GM23248 (cell line): ENCODE measurements around the gene CDH10. TPM values are rescaled to one million over a fixed set of nuclear protein-coding genes. Genes with fewer than 3 reads are reported as not detected.

Source experiments
- DNase-seq: peaks from one replicate; pipeline ENCODE4 v3.0.0-alpha.2; 2015
- H2AFZ ChIP-seq: fragments of 200-600 bp; sonication (generic); 2 replicates; pipeline ENCODE4 v1.6.1; 2016; ENCODE audit warnings: antibody characterized with exemption
- H3F3A ChIP-seq: fragments of 200-600 bp; sonication (generic); 2 replicates; pipeline ENCODE4 v1.6.1; 2016; ENCODE audit warnings: mild to moderate bottlenecking, antibody characterized with exemption, mixed run types; ENCODE audit not compliant: insufficient read depth
- H3K27ac ChIP-seq: fragments of 200-600 bp; sonication (generic); 2 replicates; pipeline ENCODE4 v1.5.1; 2016; ENCODE audit warnings: mild to moderate bottlenecking
- H3K27me3 ChIP-seq: fragments of 200-600 bp; sonication (generic); replicated peaks from 2 replicates; pipeline ENCODE4 v1.6.1; 2016; ENCODE audit warnings: mild to moderate bottlenecking; ENCODE audit not compliant: insufficient read depth
- H3K36me3 ChIP-seq: fragments of 200-600 bp; sonication (generic); 2 replicates; pipeline ENCODE4 v1.6.1; 2016; ENCODE audit warnings: low read depth, mild to moderate bottlenecking
- H3K4me1 ChIP-seq: fragments of 200-600 bp; sonication (generic); 2 replicates; pipeline ENCODE4 v1.6.1; 2016; ENCODE audit warnings: mild to moderate bottlenecking; ENCODE audit not compliant: insufficient read depth
- H3K4me2 ChIP-seq: fragments of 200-600 bp; sonication (generic); one replicate; pipeline ENCODE4 v1.6.1; 2016; ENCODE audit warnings: mild to moderate bottlenecking; ENCODE audit not compliant: unreplicated experiment
- H3K4me3 ChIP-seq: fragments of 200-600 bp; sonication (generic); 2 replicates; pipeline ENCODE4 v1.5.1; 2016; ENCODE audit warnings: mild to moderate bottlenecking
- H3K79me2 ChIP-seq: fragments of 200-600 bp; sonication (generic); 2 replicates; pipeline ENCODE4 v1.6.1; 2016; ENCODE audit warnings: mild to moderate bottlenecking; ENCODE audit not compliant: insufficient read depth
- H3K9ac ChIP-seq: fragments of 200-600 bp; sonication (generic); 2 replicates; pipeline ENCODE4 v1.6.1; 2016; ENCODE audit warnings: mild to moderate bottlenecking
- H3K9me2 ChIP-seq: fragments of 200-600 bp; sonication (generic); 2 replicates; pipeline ENCODE4 v1.6.1; 2016; ENCODE audit warnings: mixed run types, mild to moderate bottlenecking, moderate library complexity; ENCODE audit not compliant: insufficient read depth
- H3K9me3 ChIP-seq: fragments of 200-600 bp; sonication (generic); one replicate; pipeline ENCODE4 v1.6.1; 2017; ENCODE audit warnings: low read depth
- H4K20me1 ChIP-seq: fragments of 200-600 bp; sonication (generic); 2 replicates; pipeline ENCODE4 v1.6.0; 2016; ENCODE audit not compliant: insufficient read depth
- EZH2 ChIP-seq: fragments of 200-600 bp; sonication (generic); IDR thresholded peaks from 2 replicates; pipeline ENCODE4 v1.6.1; 2018; ENCODE audit warnings: antibody characterized with exemption, mild to moderate bottlenecking; ENCODE audit not compliant: insufficient read depth, poor library complexity, severe bottlenecking
- EZH2phosphoT487 ChIP-seq: fragments of 200-600 bp; sonication (generic); IDR thresholded peaks from 2 replicates; pipeline ENCODE4 v1.6.1; 2018; ENCODE audit warnings: antibody characterized with exemption, moderate library complexity, mild to moderate bottlenecking, low read depth; ENCODE audit not compliant: insufficient read depth
- WGBS, 2 experiments: methylation state at CpG; one replicate each; pipeline ENCODE4 v1.1.6; 2015 to 2017; ENCODE audit warnings: low lambda C conversion rate in 2 of 2, low coverage in 1 of 2; ENCODE audit errors: missing lambda C conversion rate in 2 of 2; 5-methylcytosine and 5-hydroxymethylcytosine counted together
- in situ Hi-C: fragments of 300-500 bp; cut with MboI; formaldehyde crosslinking; loops from 2 replicates; pipeline ENCODE4 v1.15.0; 2020
- polyA plus RNA-seq: library from polyadenylated mRNA; unstranded; fragments of >200 nt; fragmentation: Nextera tagmentation; extraction: Ambion mirVana; gene quantifications from 2 replicates; pipeline ENCODE4 v1.2.1, GENCODE V29; 2016
- total RNA-seq: library from RNA; depleted of rRNA; stranded (reverse); fragments of >200 nt; shearing (Covaris generic); gene quantifications from 2 replicates; pipeline ENCODE4 v1.2.3, GENCODE V29; 2014

The CDH10 gene
- total and polyA plus RNA-seq, 2 experiments from 2014 or later = 2.1 to 5.7 TPM

GRCh38 chr5:24598956-24599355 is 45.8 kb downstream of the CDH10 start:
- Histone ChIP-seq H2AFZ (no peak overlapping the region), H3K27me3 (no peaks in the 10 kb centered on the region), H3F3A (no peaks in the 10 kb centered on the region), H3K36me3 (no peaks in the 10 kb centered on the region), H3K9ac (no peak overlapping the region), H3K4me1 (no peaks in the 10 kb centered on the region), H3K9me3 (no peaks in the 10 kb centered on the region), H3K4me3 (no peak overlapping the region), H3K4me2 (no peak overlapping the region), H3K79me2 (no peaks in the 10 kb centered on the region), H3K9me2 (no peaks in the 10 kb centered on the region), H3K27ac (no peak overlapping the region), H4K20me1 (no peaks in the 10 kb centered on the region)
- DNase-seq = no peak
- in situ Hi-C loops = no loop called here
- TF ChIP-seq EZH2phosphoT487 (no peak), EZH2 (no peak)
- 10 to 15% methylated on average over 1 of the region's 1 CpG for WGBS, 2 experiments

GRCh38 chr5:24595329-24595728 is 49.4 kb downstream of the CDH10 start:
- Histone ChIP-seq H3K27ac (no peak overlapping the region), H3K9ac (no peak overlapping the region), H3K4me1 (no peaks in the 10 kb centered on the region), H3K9me3 (no peaks in the 10 kb centered on the region), H3K36me3 (no peaks in the 10 kb centered on the region), H3K4me3 (no peak overlapping the region), H3K9me2 (no peaks in the 10 kb centered on the region), H3K4me2 (no peak overlapping the region), H2AFZ (no peak overlapping the region), H3K79me2 (no peaks in the 10 kb centered on the region), H3K27me3 (no peaks in the 10 kb centered on the region), H4K20me1 (no peaks in the 10 kb centered on the region), H3F3A (no peaks in the 10 kb centered on the region)
- 34 to 40% methylated on average over 2 of the region's 2 CpGs for WGBS, 2 experiments
- in situ Hi-C loops = no loop called here
- no peak for DNase-seq
- no peak for TF ChIP-seq EZH2phosphoT487
- TF ChIP-seq EZH2 = no peak

- H3K27ac ChIP-seq = no peak overlapping the region
- H3K79me2 ChIP-seq = no peaks in the 10 kb centered on the region
- no peak overlapping the region for H2AFZ ChIP-seq
- no peaks in the 10 kb centered on the region for H3K27me3 ChIP-seq
- no peaks in the 10 kb centered on the region for H3K9me3 ChIP-seq
- H3K4me2 ChIP-seq = no peak overlapping the region
- in situ Hi-C loops = no loop called here
- no peaks in the 10 kb centered on the region for H4K20me1 ChIP-seq
- H3K36me3 ChIP-seq = no peaks in the 10 kb centered on the region
- H3K4me1 ChIP-seq = no peaks in the 10 kb centered on the region
- H3K9me2 ChIP-seq = no peaks in the 10 kb centered on the region
- DNase-seq = peak; percentile 1
- no peak overlapping the region for H3K9ac ChIP-seq
- no peak overlapping the region for H3K4me3 ChIP-seq
- H3F3A ChIP-seq = no peaks in the 10 kb centered on the region
- TF ChIP-seq EZH2 (no peak), EZH2phosphoT487 (no peak)
Observed at GRCh38 chr5:24591426-24591825, 53.4 kb downstream of the CDH10 start.

- in situ Hi-C loops = no loop called here
- H4K20me1 ChIP-seq = no peaks in the 10 kb centered on the region
- no peak for DNase-seq
- TF ChIP-seq EZH2 (no peak), EZH2phosphoT487 (no peak)
- no peak overlapping the region for H3K4me2 ChIP-seq
- H3K9ac ChIP-seq = no peak overlapping the region
- no peaks in the 10 kb centered on the region for H3K4me1 ChIP-seq
- no peaks in the 10 kb centered on the region for H3F3A ChIP-seq
- no peak overlapping the region for H3K4me3 ChIP-seq
- no peaks in the 10 kb centered on the region for H3K79me2 ChIP-seq
- H3K27me3 ChIP-seq = no peaks in the 10 kb centered on the region
- 34 to 43% methylated on average over 3 of the region's 3 CpGs for WGBS, 2 experiments
- no peaks in the 10 kb centered on the region for H3K9me2 ChIP-seq
- H3K9me3 ChIP-seq = no peaks in the 10 kb centered on the region
- no peaks in the 10 kb centered on the region for H3K36me3 ChIP-seq
- H2AFZ ChIP-seq = no peak overlapping the region
- H3K27ac ChIP-seq = no peak overlapping the region
Observed at GRCh38 chr5:24589566-24589965, 55.2 kb downstream of the CDH10 start.

GRCh38 chr5:24585751-24586150 is 59.0 kb downstream of the CDH10 start:
- Histone ChIP-seq H3K36me3 (no peaks in the 10 kb centered on the region), H3K4me2 (no peak overlapping the region), H3K27me3 (no peaks in the 10 kb centered on the region), H3K9me3 (no peaks in the 10 kb centered on the region), H4K20me1 (no peaks in the 10 kb centered on the region), H3F3A (no peaks in the 10 kb centered on the region), H3K9me2 (no peaks in the 10 kb centered on the region), H3K9ac (no peak overlapping the region), H3K79me2 (no peaks in the 10 kb centered on the region), H2AFZ (no peak overlapping the region), H3K4me3 (no peak overlapping the region), H3K27ac (no peak overlapping the region), H3K4me1 (no peaks in the 10 kb centered on the region)
- TF ChIP-seq EZH2 (no peak), EZH2phosphoT487 (no peak)
- in situ Hi-C loops = no loop called here
- WGBS, 2 experiments = 43 to 49% methylated on average over 4 of the region's 4 CpGs
- DNase-seq = no peak
